Erythroblast (primary cell): ENCODE results near the gene SEC24A.

Experiments used
- GATA1 ChIP-seq: IDR thresholded peaks from 2 replicates; pipeline ENCODE4 v1.6.1; 2011; ENCODE audit warnings: low read depth, mild to moderate bottlenecking, control low read depth, low read length, moderate library complexity
- POLR2A ChIP-seq: IDR thresholded peaks from 2 replicates; pipeline ENCODE4 v1.6.1; 2011; ENCODE audit warnings: mild to moderate bottlenecking, low read length

- TF ChIP-seq POLR2A: no peak
- no peak for TF ChIP-seq GATA1
Measured at GRCh38 chr5:134603059-134603458, 45.5 kb upstream of the SEC24A start.
